ENCODE measurements around the gene CLDN19. TPM values are rescaled to one million over a fixed set of nuclear protein-coding genes. Genes with fewer than 3 reads are reported as not detected.

Gene CLDN19
- total RNA-seq, 1 donor from 2014 or later: 0.19 TPM

Other genes starting within 250 kb of the CLDN19 start
- gene PPIH, start 81.8 kb downstream of the CLDN19 start, total RNA-seq (ENCODE audit: low replicate concordance): 77.9 and 126 TPM in 2 replicates
- gene YBX1, start 57.8 kb downstream of the CLDN19 start, total RNA-seq (ENCODE audit: low replicate concordance): 1,302 and 1,610 TPM in 2 replicates
- gene P3H1, start 26.8 kb upstream of the CLDN19 start, total RNA-seq (ENCODE audit: low replicate concordance): 54.9 and 77.8 TPM in 2 replicates
- 5.3 and 19.0 TPM in 2 replicates for gene C1orf50, start 27.0 kb upstream of the CLDN19 start, total RNA-seq (ENCODE audit: low replicate concordance)
- gene TMEM269, start 44.8 kb upstream of the CLDN19 start, total RNA-seq (ENCODE audit: low replicate concordance): 0.31 and 0.47 TPM in 2 replicates
- 2.2 and 5.5 TPM in 2 replicates for gene ERMAP, start 76.9 kb upstream of the CLDN19 start, total RNA-seq (ENCODE audit: low replicate concordance)
- 55.5 and 103 TPM in 2 replicates for gene SVBP, start 77.2 kb upstream of the CLDN19 start, total RNA-seq (ENCODE audit: low replicate concordance)
- 17.6 and 20.8 TPM in 2 replicates for gene ZNF691, start 106.4 kb upstream of the CLDN19 start, total RNA-seq (ENCODE audit: low replicate concordance)
- gene SLC2A1, start 218.6 kb upstream of the CLDN19 start, total RNA-seq (ENCODE audit: low replicate concordance): 303 and 720 TPM in 2 replicates

Data from neural progenitor cell (in vitro differentiated cells).